Retinal pigment epithelial cell (primary cell): ENCODE results near the gene MTREX.

Source experiments
- DNase-seq: peaks from one replicate; pipeline ENCODE4 v3.0.0-alpha.2; 2010; ENCODE audit warnings: low read depth
- H3K4me3 ChIP-seq: 2 replicates; pipeline ENCODE4 v1.5.1; 2011; ENCODE audit warnings: mild to moderate bottlenecking, low read length, control low read depth, moderate library complexity
- CTCF ChIP-seq: conservative IDR thresholded peaks from 2 replicates; pipeline ENCODE4 v1.5.1; 2011; ENCODE audit warnings: low read depth, low read length, control low read depth, inconsistent platforms

MTREX gene

GRCh38 chr5:55391707-55392106, 83.9 kb downstream of the MTREX start:
- DNase-seq, result no peak
- TF ChIP-seq CTCF, result no peak
- H3K4me3 ChIP-seq, result no peak overlapping the region

- TF ChIP-seq CTCF, result no peak
- DNase-seq, result no peak
- no peak overlapping the region for H3K4me3 ChIP-seq
These were observed 84.9 kb downstream of the MTREX start for GRCh38 chr5:55392669-55393068.

GRCh38 chr5:55393501-55394175, 85.8 kb downstream of the MTREX start:
- H3K4me3 ChIP-seq, result no peak overlapping the region
- DNase-seq, result no peak
- TF ChIP-seq CTCF, result no peak

GRCh38 chr5:55402199-55402598, 94.4 kb downstream of the MTREX start:
- TF ChIP-seq CTCF, result peak; percentile 12
- H3K4me3 ChIP-seq, result no peak overlapping the region
- no peak for DNase-seq

- H3K4me3 ChIP-seq, result no peak overlapping the region
- no peak for DNase-seq
- TF ChIP-seq CTCF, result no peak
These were observed 98.5 kb downstream of the MTREX start for GRCh38 chr5:55406292-55406691.

GRCh38 chr5:55407059-55407684, 99.4 kb downstream of the MTREX start:
- TF ChIP-seq CTCF, result peak; percentile 83
- DNase-seq, result peak; percentile 13
- H3K4me3 ChIP-seq, result no peak overlapping the region

GRCh38 chr5:55407984-55408383, 100.2 kb downstream of the MTREX start:
- TF ChIP-seq CTCF, result no peak
- no peak for DNase-seq
- no peak overlapping the region for H3K4me3 ChIP-seq
